GM19395 (cell line): Measurements from ENCODE around the gene UBE2I.

ENCODE experiments used
- ATAC-seq: cut with Tn5 transposase; IDR thresholded peaks from one replicate; pipeline ENCODE4 v1.9.1; 2021; ENCODE audit warnings: mild to moderate bottlenecking, moderate library complexity; ENCODE audit not compliant: unreplicated experiment

The UBE2I gene

GRCh38 chr16:1277151-1277598 is 32.3 kb upstream of the UBE2I start:
- ATAC-seq, result no peak

DNA sequence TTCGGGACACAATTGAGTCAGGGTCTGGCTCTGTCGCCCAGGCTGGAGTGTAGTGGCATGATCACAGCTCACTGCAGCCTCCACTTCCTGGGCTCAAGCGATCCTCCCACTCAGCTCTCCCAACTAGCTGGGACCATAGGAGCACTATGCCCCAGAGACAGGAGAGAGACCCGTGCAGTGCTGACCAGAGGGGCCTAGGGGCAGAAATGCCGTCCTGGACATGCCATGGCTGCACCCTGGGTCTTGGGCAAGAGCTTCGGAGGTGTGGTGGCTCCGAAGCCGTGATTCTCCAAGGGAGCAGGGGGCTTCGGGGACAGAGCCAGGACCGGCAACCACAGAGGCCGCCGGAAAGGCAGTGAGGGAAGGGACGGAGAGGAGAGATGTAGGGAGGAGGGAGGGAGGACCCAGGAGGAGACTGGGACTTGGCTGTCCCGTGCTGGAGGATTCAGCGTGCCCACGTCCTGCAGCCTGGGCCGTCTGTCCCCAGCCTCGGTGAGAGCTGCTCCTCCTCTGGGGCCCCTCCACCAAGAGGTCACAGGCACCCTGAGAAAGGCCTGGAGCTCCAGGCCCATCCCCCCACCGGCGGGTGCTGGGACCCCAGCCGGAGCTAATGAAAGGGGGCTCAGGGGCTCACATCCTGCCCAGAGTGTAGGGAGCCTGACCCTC is 31.7 kb upstream of the UBE2I start:
- ATAC-seq, result no peak

DNA sequence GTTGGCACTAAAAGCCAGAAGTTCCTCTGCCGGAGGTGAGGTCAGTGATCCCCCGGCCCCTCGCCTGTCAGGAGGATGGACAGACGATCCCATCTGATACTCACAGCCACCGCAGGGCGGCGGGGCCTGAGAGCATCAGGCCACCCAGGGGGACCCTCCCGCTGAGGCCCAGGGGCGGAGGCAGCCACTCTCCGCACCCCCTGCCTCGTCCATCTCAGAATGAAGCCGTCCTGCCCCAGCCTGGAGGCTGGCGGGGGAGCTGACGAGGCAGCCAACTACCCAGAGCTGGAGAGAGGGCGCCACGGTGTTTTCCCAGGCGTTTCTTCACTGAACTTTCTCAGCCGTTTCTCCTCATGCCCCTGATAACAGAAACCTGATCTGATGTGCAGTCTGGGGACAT is 31.0 kb upstream of the UBE2I start:
- no peak for ATAC-seq

DNA sequence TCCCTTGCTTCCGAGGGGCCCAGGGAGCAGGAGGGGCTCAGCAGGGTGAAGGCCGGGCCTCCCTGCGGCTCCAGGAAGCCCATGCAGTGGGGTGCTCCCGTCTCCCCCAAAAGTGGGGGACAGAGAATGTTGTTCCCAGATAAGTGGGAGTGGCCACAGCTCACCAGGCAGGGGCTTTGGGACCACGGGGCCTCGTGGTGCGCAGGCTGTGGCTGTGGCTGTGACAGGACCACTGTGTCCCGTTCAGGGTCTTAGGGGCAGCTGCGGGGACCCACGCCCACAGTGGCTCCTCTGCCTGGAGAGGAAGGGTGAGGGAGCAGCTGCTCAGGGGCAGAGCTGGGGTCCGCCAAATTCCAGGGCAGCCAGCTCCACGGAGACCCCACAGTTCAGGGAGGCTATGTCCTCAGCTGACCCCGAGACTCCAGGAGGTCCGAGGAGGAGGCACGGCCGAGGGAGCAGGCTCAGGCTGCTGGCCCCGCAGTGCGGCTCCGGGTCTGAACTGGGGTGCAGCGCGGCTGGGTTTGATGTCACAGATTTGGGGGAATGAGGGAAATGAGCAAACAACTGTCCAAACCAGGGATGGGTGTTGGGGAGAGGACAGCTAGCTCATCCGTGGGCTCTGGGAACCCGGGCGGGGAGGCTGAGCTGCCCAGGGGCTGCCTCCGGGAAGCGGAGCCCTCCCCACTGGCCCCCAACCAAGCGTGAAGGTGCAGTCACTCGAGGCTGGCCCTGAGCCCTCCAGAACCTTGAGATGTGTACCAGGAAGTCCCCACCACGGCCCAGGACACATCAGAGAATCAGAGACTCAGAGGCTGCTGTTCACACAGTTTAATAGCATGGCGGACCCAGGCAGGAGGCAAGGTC is 30.1 kb upstream of the UBE2I start:
- ATAC-seq, result no peak

- ATAC-seq, result no peak
These were observed 29.4 kb upstream of the UBE2I start for GRCh38 chr16:1279945-1280589.

GRCh38 chr16:1280783-1281182 is 28.7 kb upstream of the UBE2I start:
- no peak for ATAC-seq

- ATAC-seq, result no peak
These were observed 27.9 kb upstream of the UBE2I start for GRCh38 chr16:1281517-1281916.

- no peak for ATAC-seq
These were observed 27.0 kb upstream of the UBE2I start for GRCh38 chr16:1282324-1282973.

- no peak for ATAC-seq
These were observed 26.1 kb upstream of the UBE2I start for GRCh38 chr16:1283296-1283695.

DNA sequence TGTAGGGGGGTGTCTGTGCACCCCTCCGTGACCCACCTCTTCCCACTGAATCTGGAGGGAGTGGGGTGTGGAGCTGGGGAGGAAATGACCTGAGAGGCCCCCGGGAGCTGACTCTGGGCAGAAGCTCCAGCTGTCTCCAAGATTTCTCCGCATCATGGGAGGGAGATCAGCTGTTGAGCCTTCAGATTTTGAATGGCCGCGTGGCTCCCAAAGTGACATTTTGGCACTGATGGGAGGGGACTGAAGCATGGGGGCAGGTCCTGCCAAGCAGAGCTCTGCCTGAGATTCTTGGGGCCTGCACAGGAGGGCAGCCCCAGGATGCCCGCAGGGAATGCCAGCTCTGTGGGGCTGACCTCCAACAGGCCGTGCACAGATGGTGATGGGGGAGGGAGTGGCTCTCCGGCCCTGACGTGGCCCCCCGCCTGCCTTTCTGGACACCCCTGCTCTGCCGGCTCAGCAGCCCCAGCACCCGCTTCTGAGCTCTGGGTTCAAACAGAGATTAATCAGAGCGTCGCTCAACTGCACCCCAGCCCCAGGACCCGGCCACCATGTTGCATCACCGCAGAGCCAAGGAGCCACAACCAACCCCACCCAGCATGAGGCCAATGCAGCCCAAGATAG is 25.3 kb upstream of the UBE2I start:
- ATAC-seq, result no peak

- ATAC-seq, result no peak
These were observed 23.5 kb upstream of the UBE2I start for GRCh38 chr16:1285669-1286512.

DNA sequence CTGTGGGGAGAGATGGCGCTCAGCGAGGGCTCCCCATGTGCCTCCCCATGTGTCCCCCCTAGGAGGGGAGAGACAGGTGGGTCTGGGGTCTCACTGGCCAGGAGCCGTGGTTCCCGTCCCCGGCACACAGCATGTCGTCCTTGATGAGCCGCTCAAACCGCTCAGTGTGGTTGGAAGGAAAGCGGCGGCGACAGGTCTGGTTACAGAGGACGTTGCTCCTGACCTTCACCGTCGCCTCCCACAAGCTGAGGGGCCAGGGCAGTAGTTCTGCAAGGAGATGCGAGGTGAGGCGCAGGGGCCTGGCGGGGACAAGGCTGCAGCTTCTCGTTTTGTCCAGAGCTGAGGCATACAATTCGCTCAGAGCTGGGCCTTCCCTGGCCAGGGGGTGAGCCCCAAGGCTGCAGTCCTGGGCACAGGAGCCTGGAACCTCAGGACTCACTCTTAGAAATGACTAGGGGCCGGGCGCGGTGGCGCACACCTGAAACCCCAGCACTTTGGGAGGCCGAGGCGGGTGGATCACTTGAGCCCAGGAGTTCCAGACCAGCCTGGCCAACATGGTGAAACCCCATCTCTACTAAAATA is 22.8 kb upstream of the UBE2I start:
- ATAC-seq, result no peak

- ATAC-seq, result no peak
These were observed 21.3 kb upstream of the UBE2I start for GRCh38 chr16:1287982-1288670.

DNA sequence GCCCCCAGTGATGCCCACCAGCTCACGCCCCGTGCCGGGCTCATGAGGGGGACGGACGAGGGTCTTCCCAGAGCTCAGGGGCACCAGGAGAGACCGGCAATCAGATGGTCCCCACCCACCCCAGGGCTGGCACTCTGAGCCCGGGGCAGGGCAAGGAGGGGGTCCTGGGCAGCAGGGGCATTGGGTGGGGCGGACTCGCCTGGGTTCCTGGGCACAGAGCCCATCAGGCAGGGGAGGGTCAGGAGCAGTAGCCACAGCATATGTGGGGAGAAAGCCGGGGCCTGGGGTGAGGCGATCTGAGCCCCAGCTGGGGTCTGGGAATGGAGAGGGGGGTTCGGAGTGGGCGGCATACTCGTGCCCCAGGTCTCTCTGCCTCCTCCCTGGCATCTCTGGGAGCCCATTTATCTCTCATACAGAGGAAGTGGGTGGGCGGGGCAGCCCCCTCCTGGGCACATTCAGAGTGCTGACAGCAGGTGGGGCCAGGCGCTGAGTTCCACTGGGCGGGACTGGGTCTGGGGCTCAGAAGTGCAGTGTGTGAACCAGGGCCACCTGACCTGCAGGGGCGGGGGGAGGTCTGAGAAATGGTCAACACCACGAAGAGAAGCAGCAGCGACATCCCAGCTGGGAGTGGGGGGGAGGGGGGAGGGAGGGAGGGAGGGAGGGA is 20.5 kb upstream of the UBE2I start:
- ATAC-seq, result no peak

GRCh38 chr16:1289477-1289866 is 20.0 kb upstream of the UBE2I start:
- ATAC-seq, result no peak

- ATAC-seq, result no peak
These were observed 19.4 kb upstream of the UBE2I start for GRCh38 chr16:1290063-1290501.

DNA sequence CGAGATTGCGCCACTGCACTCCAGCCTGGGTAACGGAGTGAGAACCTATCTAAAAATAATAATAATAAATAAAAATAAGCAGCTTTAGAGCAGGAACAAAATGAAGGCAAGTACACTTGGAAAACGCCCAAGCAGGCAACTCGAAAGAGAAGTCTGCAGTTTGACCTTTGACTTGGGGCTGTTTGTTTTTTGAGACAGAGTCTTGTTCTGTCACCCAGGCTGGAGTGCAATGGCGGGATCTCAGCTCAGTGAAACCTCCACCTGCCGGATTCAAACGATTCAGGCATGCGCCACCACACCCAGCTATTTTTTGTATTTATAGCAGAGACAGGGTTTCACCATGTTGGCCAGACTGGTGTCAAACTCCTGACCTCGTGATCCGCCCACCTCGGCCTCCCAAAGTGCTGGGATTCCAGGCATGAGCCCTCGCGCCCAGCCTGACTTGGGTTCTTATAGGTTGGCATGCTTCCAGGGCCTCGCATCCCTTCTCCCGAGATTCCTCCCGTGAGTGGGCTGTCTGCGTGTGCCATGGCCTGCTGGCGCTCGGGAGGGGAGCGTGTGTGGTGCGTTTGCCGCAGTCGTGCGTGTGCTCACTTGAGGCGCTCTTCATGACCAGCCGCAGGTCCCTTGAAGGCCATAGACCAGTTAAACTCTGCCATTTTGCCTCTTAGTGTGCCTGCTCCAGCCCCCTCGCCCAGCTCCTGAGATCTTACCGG is 18.4 kb upstream of the UBE2I start:
- no peak for ATAC-seq

GRCh38 chr16:1291576-1291974 is 17.9 kb upstream of the UBE2I start:
- ATAC-seq, result no peak
